Vagina (tissue), 2 donors: ENCODE measurements around the gene CYP4F11.

ENCODE experiments used
- CTCF ChIP-seq, 3 experiments: fragments of 450-650 bp in 2 of 3; fragments of 200-600 bp in 1 of 3; sonication (generic) in 1 of 3; IDR thresholded peaks; one replicate each; pipeline ENCODE4 v1.5.1; 2017 to 2019; ENCODE audit warnings: antibody characterized with exemption in 3 of 3, mild to moderate bottlenecking in 2 of 3, moderate library complexity in 2 of 3
- POLR2A ChIP-seq, 2 donors: fragments of 450-650 bp; IDR thresholded peaks; one replicate each; pipeline ENCODE4 v1.6.1; 2017; ENCODE audit warnings: antibody characterized with exemption in 2 of 2, mild to moderate bottlenecking in 2 of 2, moderate library complexity in 2 of 2

- no peak for TF ChIP-seq CTCF (IDR thresholded peaks at IDR 0.05)
- no peak for TF ChIP-seq POLR2A (IDR thresholded peaks at IDR 0.05)
These were observed 71.1 kb downstream of the CYP4F11 start for GRCh38 chr19:15863272-15863671.
